Hypothalamus (tissue), 51 donors: ENCODE data around the gene SULT6B1.
"Not testable (repeated sequence)": the region's sequence is repeated elsewhere in the genome, so short reads cannot be mapped to it uniquely, and the experiment has no call there.

ENCODE experiments used
- DNase-seq, 51 donors: peaks; one replicate each; lab custom pipeline; 2025; lab: John Stamatoyannopoulos, UW

The SULT6B1 gene

DNA sequence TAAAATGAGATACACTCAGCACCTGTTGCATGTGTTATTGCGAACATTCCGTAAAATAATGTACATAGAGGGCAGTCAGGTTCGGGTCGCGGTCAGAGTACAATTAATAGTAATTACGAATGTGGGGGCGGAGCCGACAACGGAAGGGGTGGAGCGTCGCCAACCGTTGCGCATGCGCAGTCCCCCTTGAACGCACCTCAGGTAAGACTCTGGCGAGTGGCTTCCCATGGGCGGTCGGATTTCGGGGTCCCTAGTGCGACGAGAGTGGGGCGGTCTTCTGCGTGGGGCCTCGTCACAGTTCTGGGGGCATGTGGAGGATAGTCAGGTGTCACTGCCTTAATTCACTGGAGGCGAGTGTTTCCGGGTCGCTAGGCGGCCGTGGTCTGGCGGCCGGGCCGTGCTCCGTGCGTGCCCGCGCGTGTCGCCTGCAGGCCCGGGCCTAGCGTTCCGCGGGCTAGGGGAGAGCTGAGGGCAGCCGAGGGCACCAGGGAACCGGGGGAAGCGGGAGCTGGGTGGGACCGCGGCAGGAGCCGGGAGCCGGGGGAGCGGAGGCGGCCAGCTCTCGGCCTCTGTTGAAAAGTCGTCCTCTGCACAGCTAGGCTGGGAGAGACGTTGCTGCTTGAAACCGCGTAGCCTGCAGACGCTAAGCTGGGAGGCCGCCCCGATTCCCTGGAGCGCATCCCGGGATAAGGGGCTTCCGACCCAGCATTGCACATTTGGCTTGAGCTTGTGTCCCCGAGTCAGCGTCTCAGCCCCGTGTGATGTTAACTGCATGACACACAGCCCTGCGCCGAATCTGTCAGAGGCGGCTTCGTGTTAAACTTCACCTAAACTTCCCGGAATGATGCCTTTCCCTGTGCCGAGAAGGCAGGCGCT is 8.1 kb upstream of the SULT6B1 start, which contains the start of gene CEBPZOS:
Gene CEBPZOS (plus strand): TSS at position 177 of the 876 bp plus-strand sequence. CDS start 3,209 bp downstream, outside the sequence.
- peak; percentile 27 to 90 (median 70) for DNase-seq

- DNase-seq, result not testable (repeated sequence)
Measured at GRCh38 chr2:37195862-37196319, 7.4 kb upstream of the SULT6B1 start.

- no peak for DNase-seq
Measured at GRCh38 chr2:37192551-37192950, 4.1 kb upstream of the SULT6B1 start.

- no peak for DNase-seq
Measured at GRCh38 chr2:37191747-37192146, 3.3 kb upstream of the SULT6B1 start.

- no peak for DNase-seq
Measured at GRCh38 chr2:37191253-37191652, 2.8 kb upstream of the SULT6B1 start.

- no peak for DNase-seq
Measured at GRCh38 chr2:37190290-37190689, 1.8 kb upstream of the SULT6B1 start.

- DNase-seq, result peak in 4 of 51 donors; percentile 6 to 51 (median 18)
Measured at GRCh38 chr2:37189452-37190153, 1.1 kb upstream of the SULT6B1 start.

- no peak for DNase-seq
Measured at GRCh38 chr2:37181726-37182684, 6.5 kb downstream of the SULT6B1 start.

GRCh38 chr2:37180640-37181039 is 7.8 kb downstream of the SULT6B1 start:
- DNase-seq, result no peak

GRCh38 chr2:37180006-37180639 is 8.3 kb downstream of the SULT6B1 start:
- no peak for DNase-seq

DNA sequence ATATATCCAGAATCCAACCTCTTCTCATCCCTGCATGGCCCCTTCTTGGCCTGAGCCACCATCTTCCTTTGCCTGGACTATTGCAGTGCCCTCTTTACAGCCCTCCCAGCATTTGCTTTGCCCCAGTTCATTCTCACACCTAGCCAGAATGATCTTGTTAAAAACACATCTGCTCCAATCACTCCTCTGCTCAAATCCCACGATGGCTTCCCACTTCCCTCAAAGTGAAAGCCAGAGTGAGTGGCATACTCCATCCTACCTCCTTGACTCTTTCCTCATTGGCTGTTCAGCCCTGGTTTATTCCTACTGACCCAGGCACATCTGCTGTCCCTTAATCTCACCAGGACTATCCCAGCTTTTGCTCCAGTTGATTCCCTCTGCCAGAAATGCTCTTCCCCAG is 14.7 kb downstream of the SULT6B1 start:
- DNase-seq, result no peak

- no peak for DNase-seq
Measured at GRCh38 chr2:37171624-37171950, 16.9 kb downstream of the SULT6B1 start.

DNA sequence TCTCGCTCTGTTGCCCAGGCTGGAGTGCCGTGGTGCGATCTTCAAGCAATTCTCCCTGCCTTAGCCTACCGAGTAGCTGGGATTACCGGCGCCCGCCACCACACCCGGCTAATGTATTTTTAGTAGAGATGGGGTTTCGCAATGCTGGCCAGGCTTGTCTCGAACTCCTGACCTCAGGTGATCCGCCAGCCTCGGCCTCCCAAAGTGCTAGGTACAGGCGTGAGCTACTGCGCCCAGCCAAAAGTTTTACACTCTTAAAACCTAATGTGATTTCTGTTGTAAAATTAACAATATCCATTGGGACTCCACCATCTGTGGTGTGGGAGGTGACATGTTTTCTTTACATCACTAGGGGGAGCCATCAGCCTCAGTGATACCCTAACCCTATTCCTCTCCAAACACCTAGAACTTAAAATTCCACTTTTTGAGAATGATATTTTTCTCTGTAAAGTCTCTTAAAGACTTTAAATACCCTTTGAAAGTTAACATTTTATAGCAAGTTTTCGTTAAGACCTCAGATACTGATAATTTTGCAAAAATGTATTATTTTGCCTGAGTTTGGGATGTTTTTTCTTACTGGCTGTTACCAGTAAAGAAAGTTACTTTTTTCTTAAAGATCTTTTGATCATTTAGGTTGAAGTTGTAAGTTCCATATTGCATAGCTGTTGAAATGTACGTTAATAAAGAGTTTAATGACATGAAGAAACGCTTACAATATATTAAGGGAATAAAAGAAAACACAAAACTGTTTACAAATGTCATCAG is 20.1 kb downstream of the SULT6B1 start:
- peak in 1 of 51 donors; percentile 2 for DNase-seq

DNA sequence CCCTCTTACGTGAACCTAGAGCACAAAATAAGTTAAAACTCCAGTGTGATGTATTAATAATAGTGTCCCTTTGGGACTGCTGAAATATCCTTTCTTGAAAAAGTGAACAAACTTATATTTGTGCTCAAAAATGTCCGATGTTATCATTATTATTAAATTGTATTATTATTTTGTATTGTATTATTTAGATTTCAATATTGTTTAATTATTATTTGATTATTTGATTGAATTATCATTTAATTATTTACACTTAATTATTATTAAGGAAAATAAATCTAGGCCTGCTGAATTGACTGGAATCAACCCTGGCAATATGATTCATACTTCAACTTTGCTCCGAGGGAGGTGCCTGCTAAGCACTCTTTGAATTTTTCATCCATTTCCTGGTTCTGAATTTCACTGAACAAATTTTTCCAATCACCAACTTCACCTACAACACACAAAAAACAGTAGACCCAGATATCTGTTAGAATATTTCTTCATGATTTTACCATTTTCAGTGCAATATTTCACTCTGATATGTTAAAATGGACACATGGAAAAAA is 20.8 kb downstream of the SULT6B1 start:
- no peak for DNase-seq

DNA sequence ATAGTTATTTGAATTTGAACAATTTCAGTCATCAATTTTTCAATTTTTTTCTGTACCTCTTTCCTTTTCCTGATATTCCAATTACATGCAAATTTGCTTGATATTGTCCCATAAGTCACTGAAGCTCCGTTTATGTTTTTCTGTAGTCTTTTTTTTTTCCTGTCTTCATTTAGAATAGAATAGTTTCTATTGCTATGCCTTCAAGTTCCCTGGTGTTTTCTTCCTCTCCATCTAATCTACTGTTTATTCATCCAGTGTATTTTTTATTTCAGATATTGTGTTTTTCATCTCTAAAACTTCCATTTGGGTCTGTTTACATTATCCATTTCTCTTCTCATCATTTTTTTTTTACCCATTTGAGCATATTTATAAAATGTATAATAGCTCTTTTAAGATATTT is 23.7 kb downstream of the SULT6B1 start:
- DNase-seq, result no peak

DNA sequence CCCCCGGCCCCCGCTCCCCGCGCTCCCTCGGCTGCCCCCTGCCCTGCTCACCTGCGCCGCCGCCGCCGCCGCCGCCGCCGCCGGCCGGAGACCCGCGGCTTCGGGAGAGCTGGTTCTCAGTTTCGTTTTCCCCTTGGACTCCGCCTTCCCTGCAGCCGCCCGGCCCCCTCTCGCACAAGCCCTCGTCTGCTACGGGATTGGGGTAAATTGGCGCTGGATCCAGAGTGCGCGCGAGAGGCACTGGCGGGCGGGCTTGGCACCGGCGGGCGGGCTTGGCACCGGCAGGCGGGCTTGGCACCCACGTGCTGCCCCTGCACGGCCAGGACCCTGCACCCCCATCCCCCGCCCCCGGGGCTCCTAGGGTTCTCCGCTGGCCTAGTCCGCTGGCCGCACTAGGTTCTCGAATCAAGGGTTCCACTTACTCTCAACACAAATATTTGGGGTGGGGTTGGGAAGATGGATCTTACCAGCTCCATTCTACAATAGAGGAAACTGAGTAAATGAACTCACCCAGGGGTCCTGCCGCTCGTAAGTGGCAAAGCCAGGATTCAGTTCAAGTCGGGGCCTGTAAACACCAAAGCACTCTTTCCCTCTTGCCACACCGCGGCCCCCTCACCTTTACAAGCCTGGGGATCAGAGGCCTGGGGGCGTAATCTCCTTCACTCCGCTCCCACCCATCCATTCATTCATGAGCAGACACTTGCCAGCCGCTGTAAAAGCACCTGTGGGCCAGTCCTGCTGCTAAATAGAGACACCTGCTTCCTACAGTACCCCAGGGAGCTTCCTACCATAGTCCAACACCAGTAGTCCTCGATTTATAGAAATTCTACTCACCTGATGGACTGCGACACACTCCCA is 31.4 kb downstream of the SULT6B1 start, which contains the start of gene EIF2AK2:
Gene EIF2AK2 (minus strand): TSS at position 124 of the 858 bp plus-strand sequence. CDS start 9,174 bp downstream, outside the sequence.
- peak in 50 of 51 donors; percentile 21 to 84 (median 53) for DNase-seq

- peak in 17 of 51 donors; percentile 10 to 82 (median 35) for DNase-seq
Measured at GRCh38 chr2:37156071-37156856, 32.2 kb downstream of the SULT6B1 start.
